H1 (cell line): Measurements from ENCODE around the gene GARIN6. TPM values are rescaled to one million over a fixed set of nuclear protein-coding genes. Genes with fewer than 3 reads are reported as not detected.

Experiments used
- CTCF ChIA-PET: fragments of 300-600 bp; sonication (Branson Sonifier 250); formaldehyde crosslinking; loops from one replicate; lab custom pipeline; 2021; ENCODE audit not compliant: partially characterized antibody; lab: Charles Lee
- POLR2A ChIA-PET: fragments of 300-600 bp; sonication (Branson Sonifier 250); formaldehyde crosslinking; loops from one replicate; lab custom pipeline; 2021; ENCODE audit warnings: inconsistent platforms; ENCODE audit not compliant: partially characterized antibody; lab: Charles Lee
- DNase-seq, 2 experiments: peaks; one replicate each; pipeline versions ENCODE4 v3.0.0 to v3.0.0-alpha.2; 2010 to 2022; ENCODE audit warnings: low spot score in 2 of 2, low read depth in 1 of 2, mixed read lengths in 1 of 2
- FAIRE-seq: peaks from 2 replicates; lab custom pipeline; 2011; peaks lifted over from hg19 to GRCh38; lab: Jason Lieb, UNC
- H2AFZ ChIP-seq: 2 replicates; pipeline ENCODE4 v1.8.1; 2012; ENCODE audit warnings: low read length, inconsistent platforms
- H2AK5ac ChIP-seq: 2 replicates; pipeline ENCODE4 v1.6.1; 2013; ENCODE audit warnings: low read depth, low read length
- H2BK120ac ChIP-seq: replicated peaks from 2 replicates; pipeline ENCODE3; 2013; ENCODE audit warnings: low read depth, low read length, inconsistent platforms
- H2BK12ac ChIP-seq: 2 replicates; pipeline ENCODE4 v1.6.1; 2013; ENCODE audit warnings: low read depth, low read length
- H2BK15ac ChIP-seq: 2 replicates; pipeline ENCODE4 v1.6.1; 2013; ENCODE audit warnings: low read length
- H2BK20ac ChIP-seq: 2 replicates; pipeline ENCODE4 v1.6.1; 2013; ENCODE audit warnings: low read length
- H2BK5ac ChIP-seq: 2 replicates; pipeline ENCODE4 v1.6.1; 2013; ENCODE audit warnings: low read depth, low read length
- H3K14ac ChIP-seq: 2 replicates; pipeline ENCODE4 v1.6.1; 2013; ENCODE audit warnings: inconsistent platforms; ENCODE audit not compliant: insufficient read length
- H3K18ac ChIP-seq: 2 replicates; pipeline ENCODE4 v1.6.1; 2013; ENCODE audit warnings: low read length; ENCODE audit errors: extremely low read depth
- H3K23ac ChIP-seq: 2 replicates; pipeline ENCODE4 v1.6.1; 2013; ENCODE audit warnings: inconsistent platforms; ENCODE audit not compliant: insufficient read length
- H3K23me2 ChIP-seq: 2 replicates; pipeline ENCODE4 v1.6.1; 2013; ENCODE audit warnings: low read depth, low read length
- H3K27ac ChIP-seq: 2 replicates; pipeline ENCODE4 v1.6.1; 2011; ENCODE audit warnings: low read depth, low read length, inconsistent platforms
- H3K27me3 ChIP-seq, 4 experiments: replicated peaks in 1 of 4; 1 replicate in 1 of 4; 2 replicates in 3 of 4; pipeline versions ENCODE4 v1.6.1 to v1.8.1; 2011 to 2013; ENCODE audit warnings: low read length in 3 of 4, mild to moderate bottlenecking in 3 of 4, inconsistent platforms in 2 of 4, mixed read lengths in 2 of 4, moderate library complexity in 1 of 4; ENCODE audit not compliant: control insufficient read depth in 3 of 4, insufficient read depth in 3 of 4; ENCODE audit errors: extremely low read depth in 1 of 4
- H3K36me3 ChIP-seq, 4 experiments: 2 replicates each; pipeline versions ENCODE4 v1.6.1 to v1.8.1; 2011 to 2013; ENCODE audit warnings: mild to moderate bottlenecking in 4 of 4, low read length in 3 of 4, moderate library complexity in 2 of 4, control low read depth in 1 of 4, inconsistent platforms in 1 of 4; ENCODE audit not compliant: insufficient read depth in 4 of 4, control insufficient read depth in 2 of 4
- H3K4ac ChIP-seq: replicated peaks from 2 replicates; pipeline ENCODE3; 2013; ENCODE audit warnings: low read length, low read depth, mixed read lengths, inconsistent platforms; ENCODE audit not compliant: insufficient read length
- H3K4me1 ChIP-seq, 4 experiments: replicated peaks in 1 of 4; 1 replicate in 1 of 4; 2 replicates in 3 of 4; pipeline versions ENCODE4 v1.6.1 to v1.8.1; 2011 to 2013; ENCODE audit warnings: low read length in 3 of 4, inconsistent platforms in 2 of 4, mixed read lengths in 1 of 4; ENCODE audit not compliant: insufficient read depth in 4 of 4, control insufficient read depth in 3 of 4
- H3K4me2 ChIP-seq, 2 experiments: 2 replicates each; pipeline versions ENCODE4 v1.6.1 to v1.8.1; 2011 to 2013; ENCODE audit warnings: low read depth in 2 of 2, low read length in 2 of 2, control low read depth in 1 of 2, inconsistent platforms in 1 of 2, mild to moderate bottlenecking in 1 of 2; ENCODE audit not compliant: insufficient read depth in 1 of 2
- H3K4me3 ChIP-seq, 4 experiments: fragments of 200-600, 300-600 bp in 1 of 4; sonication (generic), shearing (Covaris generic), sonication (Bioruptor Twin) in 1 of 4; 2 replicates each; pipeline versions ENCODE4 v1.5.1 to v1.8.1; 2011 to 2016; ENCODE audit warnings: low read length in 4 of 4, low read depth in 3 of 4, control low read depth in 2 of 4, inconsistent platforms in 2 of 4, mild to moderate bottlenecking in 2 of 4, mixed read lengths in 1 of 4, moderate library complexity in 1 of 4; ENCODE audit not compliant: insufficient read depth in 2 of 4; ENCODE audit errors: extremely low read depth in 1 of 4
- H3K56ac ChIP-seq: replicated peaks from 2 replicates; pipeline ENCODE3; 2013; ENCODE audit warnings: low read depth, mild to moderate bottlenecking, mixed read lengths, low read length, inconsistent platforms; ENCODE audit not compliant: insufficient read length
- H3K79me1 ChIP-seq: 2 replicates; pipeline ENCODE4 v1.6.1; 2013; ENCODE audit warnings: low read depth, low read length, control low read depth
- H3K79me2 ChIP-seq, 2 experiments: 2 replicates each; pipeline versions ENCODE4 v1.6.1 to v1.8.1; 2012 to 2013; ENCODE audit warnings: low read length in 2 of 2, mild to moderate bottlenecking in 2 of 2, inconsistent platforms in 1 of 2; ENCODE audit not compliant: insufficient read depth in 2 of 2, control insufficient read depth in 1 of 2
- H3K9ac ChIP-seq, 4 experiments: replicated peaks in 1 of 4; 1 replicate in 1 of 4; 2 replicates in 3 of 4; pipeline versions ENCODE4 v1.6.1 to v1.8.1; 2011 to 2013; ENCODE audit warnings: low read depth in 3 of 4, low read length in 3 of 4, control low read depth in 2 of 4, mild to moderate bottlenecking in 2 of 4, moderate library complexity in 2 of 4, inconsistent platforms in 1 of 4; ENCODE audit errors: extremely low read depth in 1 of 4
- H3K9me3 ChIP-seq, 2 experiments: 2 replicates each; pipeline versions ENCODE4 v1.6.1 to v1.8.1; 2012 to 2013; ENCODE audit warnings: mild to moderate bottlenecking in 2 of 2, moderate library complexity in 2 of 2, control low read depth in 1 of 2, inconsistent platforms in 1 of 2, low read depth in 1 of 2, low read length in 1 of 2, mixed read lengths in 1 of 2; ENCODE audit not compliant: insufficient read depth in 2 of 2
- H4K20me1 ChIP-seq, 2 experiments: replicated peaks in 1 of 2; 2 replicates each; pipeline versions ENCODE3 to v1.8.1; 2011 to 2013; ENCODE audit warnings: inconsistent platforms in 2 of 2, low read length in 2 of 2, mild to moderate bottlenecking in 1 of 2; ENCODE audit not compliant: insufficient read depth in 2 of 2, control insufficient read depth in 1 of 2
- H4K5ac ChIP-seq: 2 replicates; pipeline ENCODE4 v1.6.1; 2013; ENCODE audit warnings: low read length, low read depth, mixed read lengths, inconsistent platforms; ENCODE audit not compliant: insufficient read length
- H4K8ac ChIP-seq: 2 replicates; pipeline ENCODE4 v1.8.0; 2013; ENCODE audit warnings: mild to moderate bottlenecking, moderate library complexity, low read length, inconsistent platforms; ENCODE audit not compliant: insufficient read depth; ENCODE audit errors: extremely low read depth
- H4K91ac ChIP-seq: replicated peaks from 2 replicates; pipeline ENCODE3; 2013; ENCODE audit warnings: low read length, mixed read lengths, inconsistent platforms; ENCODE audit not compliant: insufficient read length
- ASH2L ChIP-seq: fragments of 200-600, 300-600 bp; sonication (generic); IDR thresholded peaks from one replicate; pipeline ENCODE4 v1.7.1; 2017; ENCODE audit warnings: low read length
- E2F6 ChIP-seq: IDR thresholded peaks from 2 replicates; pipeline ENCODE4 v1.6.1; 2012; ENCODE audit warnings: inconsistent platforms
- EP300 ChIP-seq, 2 experiments: IDR thresholded peaks; 1 replicate in 1 of 2; 2 replicates in 1 of 2; pipeline ENCODE4 v1.6.1; 2011 to 2012; ENCODE audit warnings: low read depth in 2 of 2, low read length in 2 of 2, mild to moderate bottlenecking in 2 of 2, borderline replicate concordance in 1 of 2, inconsistent platforms in 1 of 2, moderate library complexity in 1 of 2
- MAX ChIP-seq: IDR thresholded peaks from 2 replicates; pipeline ENCODE4 v1.6.1; 2012; ENCODE audit warnings: inconsistent platforms
- TAF1 ChIP-seq: IDR thresholded peaks from 2 replicates; pipeline ENCODE4 v1.6.1; 2011; ENCODE audit warnings: mild to moderate bottlenecking, low read depth, low read length
- WGBS, 2 experiments: shearing (Covaris generic) in 1 of 2; methylation state at CpG; one replicate each; pipeline versions ENCODE4 v1.1.6 to v1.1.7; 2013 to 2015; ENCODE audit warnings: low lambda C conversion rate in 2 of 2, mixed read lengths in 2 of 2, inconsistent platforms in 1 of 2, low coverage in 1 of 2, missing lambda C conversion rate in 1 of 2; ENCODE audit not compliant: insufficient replicate concordance in 2 of 2, insufficient coverage in 1 of 2, insufficient read length in 1 of 2; ENCODE audit errors: extremely low coverage in 1 of 2, missing lambda C conversion rate in 1 of 2; 5-methylcytosine and 5-hydroxymethylcytosine counted together
- polyA plus RNA-seq, 7 experiments: library from polyadenylated mRNA; depleted of rRNA in 3 of 7; stranded (reverse) in 5 of 7; unstranded in 2 of 7; fragments of >200 nt in 5 of 7; fragments of 200-250 nt in 2 of 7; gene quantifications; 1 replicate in 5 of 7; 2 replicates in 1 of 7; 4 replicates in 1 of 7; pipeline versions ENCODE4 v1.2.1 to v1.2.3, GENCODE V29; 2011 to 2013; ENCODE audit warnings: missing spikeins in 2 of 7, mixed read lengths in 2 of 7
- total RNA-seq: library from RNA; stranded (reverse); fragmentation: NEBNext Ultra II Directional; extraction: Animal tissue kit (Norgen Biotek cat#: 25700); gene quantifications from 2 replicates; pipeline ENCODE4 v1.2.1, GENCODE V29; 2021

GARIN6 gene
- total and polyA plus RNA-seq, 2 of the 8 experiments (the other 6 are each of a cell fraction or from before 2014, with no cell fraction given), result not detected

GRCh38 chr12:99670635-99671034, 23.1 kb downstream of the GARIN6 start:
- Histone ChIP-seq H3K4ac (no peak overlapping the region), H2AFZ (no peak overlapping the region), H3K9ac (no peak overlapping the region), H3K9me3 (0 out of 4 replicates have a peak, but pooled peaks cover 0 to 4% of the 10 kb centered on the region in 2 experiments), H4K5ac (no peak overlapping the region), H3K4me2 (0 out of 4 replicates have a peak overlapping the region, but pooled peaks of 1 of the 2 experiments have one; percentile 16), H3K79me2 (no peaks in the 10 kb centered on the region), H4K91ac (no peak overlapping the region), H3K27ac (no peak overlapping the region), H3K4me3 (no peak overlapping the region), H3K14ac (no peak overlapping the region), H3K79me1 (no peaks in the 10 kb centered on the region), H2BK12ac (no peak overlapping the region), H3K18ac (no peak overlapping the region), H2AK5ac (no peak overlapping the region), H3K4me1 (peaks cover 0 to 2% (median 0%) of the 10 kb centered on the region in 4 experiments; a peak in 1 of 7 replicates), H3K36me3 (no peaks in the 10 kb centered on the region), H2BK15ac (no peak overlapping the region), H4K8ac (no peak overlapping the region), H4K20me1 (no peaks in the 10 kb centered on the region), H2BK20ac (no peak overlapping the region), H3K23me2 (no peaks in the 10 kb centered on the region), H3K23ac (no peak overlapping the region), H2BK5ac (no peak overlapping the region), H2BK120ac (no peak overlapping the region), H3K56ac (no peak overlapping the region), H3K27me3 (no peaks in the 10 kb centered on the region)
- DNase-seq, result peak in 1 of 2 experiments; percentile 5
- ChIA-PET CTCF (no interaction called here), POLR2A (no interaction called here)
- WGBS, 2 experiments, result 67% methylated on average over 1 of the region's 1 CpG; no CpG with 5 or more reads in 1 of the 2 experiments
- no peak for TF ChIP-seq E2F6
- no peak for TF ChIP-seq MAX
- no peak for TF ChIP-seq TAF1
- TF ChIP-seq ASH2L, result no peak
- TF ChIP-seq EP300 (IDR thresholded peaks at IDR 0.05; ENCODE audit: borderline replicate concordance in 1 of 2, low read depth in 2 of 2, low read length in 2 of 2), result no peak
- FAIRE-seq, result no peak
